ENCODE results near the gene SCRN1.

SCRN1 gene

GRCh38 chr7:30003098-30003497 is 13.5 kb upstream of the SCRN1 start:
- no peak for DNase-seq

- DNase-seq = no peak
These were observed 12.4 kb upstream of the SCRN1 start for GRCh38 chr7:30001998-30002397.

GRCh38 chr7:29998489-29998888 is 8.9 kb upstream of the SCRN1 start:
- no peak for DNase-seq

- no peak for DNase-seq
These were observed 6.7 kb upstream of the SCRN1 start for GRCh38 chr7:29996321-29996720.

GRCh38 chr7:29995652-29996051 is 6.1 kb upstream of the SCRN1 start:
- DNase-seq = peak; percentile 34

- DNase-seq = no peak
These were observed 3.5 kb upstream of the SCRN1 start for GRCh38 chr7:29993140-29993539.

- DNase-seq = no peak
These were observed 2.3 kb upstream of the SCRN1 start for GRCh38 chr7:29991937-29992336.

GRCh38 chr7:29990931-29991330 is 1.3 kb upstream of the SCRN1 start:
- DNase-seq = no peak

- DNase-seq = peak; percentile 44
These were observed 961 bp downstream of the SCRN1 start for GRCh38 chr7:29988424-29989256.

GRCh38 chr7:29987811-29988317 is 1.7 kb downstream of the SCRN1 start:
- peak; percentile 92 for DNase-seq

- peak; percentile 70 for DNase-seq
These were observed 2.5 kb downstream of the SCRN1 start for GRCh38 chr7:29987083-29987482.

- no peak for DNase-seq
These were observed 9.4 kb downstream of the SCRN1 start for GRCh38 chr7:29980151-29980550.

- no peak for DNase-seq
These were observed 11.5 kb downstream of the SCRN1 start for GRCh38 chr7:29977886-29978651.

- DNase-seq = no peak
These were observed 12.8 kb downstream of the SCRN1 start for GRCh38 chr7:29976673-29977415.

GRCh38 chr7:29976266-29976665 is 13.3 kb downstream of the SCRN1 start:
- DNase-seq = no peak

- no peak for DNase-seq
These were observed 14.0 kb downstream of the SCRN1 start for GRCh38 chr7:29975561-29975960.

GRCh38 chr7:29974286-29974685 is 15.3 kb downstream of the SCRN1 start:
- no peak for DNase-seq

GRCh38 chr7:29972315-29972669 is 17.3 kb downstream of the SCRN1 start:
- DNase-seq = no peak

GRCh38 chr7:29971566-29972314 is 17.9 kb downstream of the SCRN1 start:
- DNase-seq = no peak

GRCh38 chr7:29970158-29970557 is 19.4 kb downstream of the SCRN1 start:
- DNase-seq = peak; percentile 15

GRCh38 chr7:29969738-29970137 is 19.9 kb downstream of the SCRN1 start:
- DNase-seq = no peak

- peak; percentile 81 for DNase-seq
These were observed 20.8 kb downstream of the SCRN1 start for GRCh38 chr7:29968683-29969395.

Data from HCEC 1CT (cell line).